OCI-LY3 (cell line): Measurements from ENCODE around the gene MEAF6.

ENCODE experiments used
- CTCF ChIP-seq: fragments of 200-600, 300-600 bp; sonication (generic); IDR thresholded peaks from 2 replicates; pipeline ENCODE4 v1.5.1; 2014; ENCODE audit warnings: antibody characterized with exemption, low read length, low read depth
- EZH2phosphoT487 ChIP-seq: fragments of 200-600 bp; shearing (Covaris generic); IDR thresholded peaks from 2 replicates; pipeline ENCODE4 v1.6.1; 2018; ENCODE audit warnings: antibody characterized with exemption, mixed run types, low read depth

- TF ChIP-seq CTCF (no peak), EZH2phosphoT487 (no peak)
Measured at GRCh38 chr1:37485902-37486679, 28.5 kb downstream of the MEAF6 start.
